ENCODE data around the gene CNTNAP2. TPM values are rescaled to one million over a fixed set of nuclear protein-coding genes. Genes with fewer than 3 reads are reported as not detected.

The CNTNAP2 gene
- total RNA-seq, 4 donors from 2014 or later = 0.91 to 16.0 TPM; not detected in 2

DNA sequence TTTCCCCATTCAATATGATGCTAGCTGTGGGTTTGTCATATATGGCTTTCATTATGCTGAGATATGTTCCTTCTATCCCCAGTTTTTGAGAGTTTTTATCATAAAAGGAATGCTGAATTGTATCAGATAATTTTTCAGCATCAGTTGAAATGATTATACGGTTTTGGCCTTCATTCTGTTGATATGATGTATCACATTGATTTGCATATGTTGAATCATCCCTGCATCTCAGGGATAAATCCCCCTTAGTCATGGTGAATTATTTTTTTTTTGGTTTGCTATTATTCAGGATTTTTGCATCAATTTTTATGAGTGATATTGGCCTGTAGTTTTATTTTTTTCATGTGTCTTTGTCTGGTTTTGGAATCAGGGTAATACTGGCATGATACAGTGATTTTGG lies 1321.6 kb downstream of the CNTNAP2 start:
- Histone ChIP-seq H3K27me3 (no peaks in the 10 kb centered on the region), H3K4me1 (no peaks in the 10 kb centered on the region), H3K27ac (no peak overlapping the region), H3K36me3 (no peaks in the 10 kb centered on the region), H3K9me3 (no peaks in the 10 kb centered on the region), H3K4me3 (no peak overlapping the region)
- TF ChIP-seq CTCF (IDR thresholded peaks at IDR 0.05) = no peak
- no peak for TF ChIP-seq POLR2A (IDR thresholded peaks at IDR 0.05)
- DNase-seq = no peak
- intact Hi-C loops (cut with DNase I; ENCODE audit: low total_unique reads) = no loop called here

DNA sequence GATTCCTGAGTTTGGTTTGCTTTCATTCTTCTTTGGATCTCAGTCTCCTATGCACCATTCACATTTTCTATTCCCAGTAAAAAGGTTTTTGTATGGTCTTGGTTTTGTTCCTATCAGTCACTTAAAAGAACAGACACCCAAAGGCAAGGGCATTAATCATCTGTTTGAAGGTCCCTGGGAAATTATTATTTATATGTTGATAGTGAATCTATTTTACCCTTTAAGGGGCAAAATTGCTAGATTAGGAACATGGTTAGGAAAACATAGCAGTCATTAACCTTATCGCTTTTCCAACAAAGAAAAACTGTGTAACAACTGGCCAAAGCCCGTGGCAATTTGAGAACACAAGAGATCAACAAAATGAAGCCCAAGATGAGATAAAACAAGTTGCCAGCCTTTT lies 1327.3 kb downstream of the CNTNAP2 start:
- Histone ChIP-seq H3K36me3 (no peaks in the 10 kb centered on the region), H3K4me1 (no peaks in the 10 kb centered on the region), H3K27me3 (no peaks in the 10 kb centered on the region), H3K27ac (no peak overlapping the region), H3K9me3 (no peaks in the 10 kb centered on the region), H3K4me3 (no peak overlapping the region)
- DNase-seq = no peak
- intact Hi-C loops (cut with DNase I; ENCODE audit: low total_unique reads) = no loop called here
- TF ChIP-seq POLR2A (IDR thresholded peaks at IDR 0.05) = no peak
- no peak for TF ChIP-seq CTCF (IDR thresholded peaks at IDR 0.05)

DNA sequence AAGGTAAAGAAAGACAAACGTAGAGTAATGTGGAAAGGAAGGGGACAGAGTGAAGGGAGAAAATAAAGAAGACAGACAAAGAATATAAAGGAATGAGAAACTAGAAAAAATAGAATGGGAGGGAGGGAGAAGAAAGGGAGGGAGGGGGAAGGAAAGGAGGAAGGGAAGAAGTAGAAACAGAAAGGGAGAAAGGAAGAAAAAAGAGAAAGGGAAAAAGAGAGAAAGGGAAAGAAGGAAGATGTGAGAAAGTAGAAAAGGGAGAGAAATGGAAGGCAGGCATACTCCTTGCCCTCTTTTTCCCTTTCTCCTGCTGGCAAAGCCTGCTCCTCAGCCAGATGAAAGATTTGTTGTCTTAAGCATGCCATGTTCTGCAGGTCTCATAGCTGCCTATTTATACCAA lies 1336.2 kb downstream of the CNTNAP2 start:
- Histone ChIP-seq H3K36me3 (no peaks in the 10 kb centered on the region), H3K4me3 (no peak overlapping the region), H3K27me3 (no peaks in the 10 kb centered on the region), H3K4me1 (no peaks in the 10 kb centered on the region), H3K27ac (no peak overlapping the region), H3K9me3 (no peaks in the 10 kb centered on the region)
- TF ChIP-seq POLR2A (IDR thresholded peaks at IDR 0.05) = no peak
- no peak for TF ChIP-seq CTCF (IDR thresholded peaks at IDR 0.05)
- intact Hi-C loops (cut with DNase I; ENCODE audit: low total_unique reads) = no loop called here
- DNase-seq = no peak

GRCh38 chr7:147465223-147465622 lies 1348.6 kb downstream of the CNTNAP2 start:
- intact Hi-C loops (cut with DNase I; ENCODE audit: low total_unique reads) = no loop called here
- H3K36me3 ChIP-seq = no peaks in the 10 kb centered on the region
- H3K27me3 ChIP-seq = no peaks in the 10 kb centered on the region
- no peak overlapping the region for H3K4me3 ChIP-seq
- H3K27ac ChIP-seq = no peak overlapping the region
- DNase-seq = no peak
- H3K4me1 ChIP-seq = no peaks in the 10 kb centered on the region
- no peak for TF ChIP-seq CTCF (IDR thresholded peaks at IDR 0.05)
- no peak for TF ChIP-seq POLR2A (IDR thresholded peaks at IDR 0.05)
- no peaks in the 10 kb centered on the region for H3K9me3 ChIP-seq

- Histone ChIP-seq H3K36me3 (no peaks in the 10 kb centered on the region), H3K9me3 (no peaks in the 10 kb centered on the region), H3K27me3 (no peaks in the 10 kb centered on the region), H3K27ac (no peak overlapping the region), H3K4me3 (no peak overlapping the region), H3K4me1 (no peaks in the 10 kb centered on the region)
- intact Hi-C loops (cut with DNase I; ENCODE audit: low total_unique reads) = no loop called here
- TF ChIP-seq CTCF (IDR thresholded peaks at IDR 0.05) (no peak), POLR2A (IDR thresholded peaks at IDR 0.05) (no peak)
- no peak for DNase-seq
Measured at GRCh38 chr7:147472556-147472955, 1356.0 kb downstream of the CNTNAP2 start.

All from uterus (tissue), 4 donors.